Brain microvascular endothelial cell (primary cell): Measurements from ENCODE around the gene LAMP2.

Experiments used
- DNase-seq: peaks from one replicate; pipeline ENCODE4 v3.0.0-alpha.2; 2020
- H3K27ac ChIP-seq: fragments of 250-450 bp; sonication (Bioruptor Pico); 2 replicates; pipeline ENCODE4 v1.5.1; 2020; ENCODE audit warnings: mild to moderate bottlenecking, moderate library complexity
- H3K27me3 ChIP-seq: fragments of 250-450 bp; sonication (Bioruptor Pico); replicated peaks from 2 replicates; pipeline ENCODE4 v1.5.1; 2020; ENCODE audit warnings: mild to moderate bottlenecking
- H3K36me3 ChIP-seq: fragments of 250-450 bp; sonication (Bioruptor Pico); replicated peaks from 2 replicates; pipeline ENCODE4 v1.5.1; 2020; ENCODE audit warnings: mild to moderate bottlenecking
- H3K4me3 ChIP-seq: 2 replicates; pipeline ENCODE4 v1.5.1; 2011; ENCODE audit warnings: low read depth, mild to moderate bottlenecking, control low read depth, low read length, moderate library complexity
- CTCF ChIP-seq: IDR thresholded peaks from 2 replicates; pipeline ENCODE4 v1.5.1; 2011; ENCODE audit warnings: low read depth, mild to moderate bottlenecking, moderate library complexity, low read length, control low read depth, inconsistent platforms; ENCODE audit errors: missing control alignments
- in situ Hi-C: cut with HindIII; loops from 2 replicates; pipeline ENCODE4 v1.10.0; 2017; ENCODE audit warnings: low sequenced_read_pairs, low pct_ligation_motif_present

LAMP2 gene

GRCh38 chrX:120429776-120430540 is 39.1 kb downstream of the LAMP2 start:
- peaks cover 2% of the 10 kb centered on the region for H3K36me3 ChIP-seq
- H3K4me3 ChIP-seq: no peak overlapping the region
- no peak overlapping the region for H3K27ac ChIP-seq
- DNase-seq: no peak
- in situ Hi-C loops: no loop called here
- no peak for TF ChIP-seq CTCF
- H3K27me3 ChIP-seq: no peaks in the 10 kb centered on the region

GRCh38 chrX:120428309-120428708 is 40.8 kb downstream of the LAMP2 start:
- Histone ChIP-seq H3K36me3 (no peaks in the 10 kb centered on the region), H3K27ac (no peak overlapping the region), H3K4me3 (no peak overlapping the region), H3K27me3 (no peaks in the 10 kb centered on the region)
- in situ Hi-C loops: no loop called here
- no peak for TF ChIP-seq CTCF
- DNase-seq: peak; percentile 11

- H3K36me3 ChIP-seq: no peaks in the 10 kb centered on the region
- H3K27me3 ChIP-seq: no peaks in the 10 kb centered on the region
- no peak overlapping the region for H3K27ac ChIP-seq
- no peak for DNase-seq
- in situ Hi-C loops: no loop called here
- no peak overlapping the region for H3K4me3 ChIP-seq
- no peak for TF ChIP-seq CTCF
Observed at GRCh38 chrX:120426599-120426998, 42.5 kb downstream of the LAMP2 start.

- Histone ChIP-seq H3K4me3 (no peak overlapping the region), H3K27ac (no peak overlapping the region), H3K27me3 (no peaks in the 10 kb centered on the region), H3K36me3 (no peaks in the 10 kb centered on the region)
- no peak for TF ChIP-seq CTCF
- in situ Hi-C loops: no loop called here
- no peak for DNase-seq
Observed at GRCh38 chrX:120419463-120419862, 49.6 kb downstream of the LAMP2 start.

- TF ChIP-seq CTCF: no peak
- Histone ChIP-seq H3K4me3 (no peak overlapping the region), H3K36me3 (no peaks in the 10 kb centered on the region), H3K27ac (no peak overlapping the region), H3K27me3 (no peaks in the 10 kb centered on the region)
- no peak for DNase-seq
- in situ Hi-C loops: no loop called here
Observed at GRCh38 chrX:120408168-120408567, 60.9 kb downstream of the LAMP2 start.

GRCh38 chrX:120406638-120407037 is 62.5 kb downstream of the LAMP2 start:
- no peak for DNase-seq
- Histone ChIP-seq H3K27me3 (no peaks in the 10 kb centered on the region), H3K36me3 (no peaks in the 10 kb centered on the region), H3K4me3 (no peak overlapping the region), H3K27ac (no peak overlapping the region)
- no peak for TF ChIP-seq CTCF
- in situ Hi-C loops: no loop called here
